ENCODE data around the gene XYLT1. TPM values are rescaled to one million over a fixed set of nuclear protein-coding genes. Genes with fewer than 3 reads are reported as not detected.

Gene XYLT1
- total RNA-seq, 5 donors from 2014 or later (not counting 1 experiment from before 2014, with no cell fraction given), result 25.8 to 70.6 (median 57.8) TPM

DNA sequence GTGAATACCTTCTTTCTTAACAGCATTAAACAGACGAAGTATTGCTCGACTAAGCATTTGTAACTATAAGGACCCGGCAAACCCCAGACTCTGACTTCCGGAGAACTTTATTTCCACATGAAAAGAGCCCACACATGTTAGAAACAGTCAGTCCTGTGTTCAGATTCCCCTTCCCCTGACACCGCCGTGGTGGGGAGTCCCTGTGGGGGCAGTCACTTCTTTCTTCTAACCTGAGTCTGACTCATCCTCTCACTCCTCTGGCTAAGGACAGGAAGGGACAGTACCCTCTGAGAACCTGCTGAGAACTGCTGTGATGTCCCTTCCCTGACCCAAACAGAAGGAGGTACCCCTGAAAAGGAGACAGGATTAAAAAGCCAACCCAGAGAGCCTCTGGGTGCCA is 165.1 kb downstream of the XYLT1 start:
- ATAC-seq (replicated peaks in 1 of 4) (peak in 3 of 4 experiments; percentile 29 to 59 (median 39)), DNase-seq (peak in 4 of 35 experiments; percentile 2 to 29 (median 6))
- ChIA-PET CTCF (interaction anchor here in 1 of 2 donors (0.5 kb wide), 1 partner anchor 30 kb away, joined by 5 read pairs; no protein-coding TSS in a partner anchor), POLR2A (no interaction called here)
- Histone ChIP-seq H3K4me1 (ENCODE audit: control insufficient read depth in 1 of 2, extremely low read depth in 1 of 2, insufficient read depth in 2 of 2, low read length in 2 of 2) (peaks cover 25 to 32% of the 10 kb centered on the region in 2 experiments), H3K4me3 (ENCODE audit: control insufficient read depth in 1 of 2, extremely low read depth in 1 of 2, low read length in 1 of 2) (no peak overlapping the region), H3K27me3 (replicated peaks in 1 of 2; ENCODE audit: control insufficient read depth in 2 of 2, extremely low read depth in 1 of 2, insufficient read depth in 2 of 2, low read length in 1 of 2) (no peaks in the 10 kb centered on the region), H3K9me3 (no peaks in the 10 kb centered on the region), H3K36me3 (ENCODE audit: control insufficient read depth in 2 of 2, extremely low read depth in 1 of 2, insufficient read depth in 1 of 2, low read length in 1 of 2) (peaks cover 0 to 5% of the 10 kb centered on the region in 2 donors), H3K27ac (ENCODE audit: low read length) (no peak overlapping the region)
- 27% methylated on average over 4 of the region's 6 CpGs for whole genome bisulfite sequencing (ENCODE audit: insufficient coverage)
- Mint-ChIP-seq H3K4me3 (peak overlapping the region in 1 of 3 donors; percentile 53), H3K27me3 (no peaks in the 10 kb centered on the region), H3K36me3 (peaks cover 3% of the 10 kb centered on the region), H3K27ac (peak overlapping the region in 1 of 2 donors; percentile 22), H3K4me1 (peaks cover 52 to 73% (median 61%) of the 10 kb centered on the region in 3 donors), H3K9me3 (no peaks in the 10 kb centered on the region)

DNA sequence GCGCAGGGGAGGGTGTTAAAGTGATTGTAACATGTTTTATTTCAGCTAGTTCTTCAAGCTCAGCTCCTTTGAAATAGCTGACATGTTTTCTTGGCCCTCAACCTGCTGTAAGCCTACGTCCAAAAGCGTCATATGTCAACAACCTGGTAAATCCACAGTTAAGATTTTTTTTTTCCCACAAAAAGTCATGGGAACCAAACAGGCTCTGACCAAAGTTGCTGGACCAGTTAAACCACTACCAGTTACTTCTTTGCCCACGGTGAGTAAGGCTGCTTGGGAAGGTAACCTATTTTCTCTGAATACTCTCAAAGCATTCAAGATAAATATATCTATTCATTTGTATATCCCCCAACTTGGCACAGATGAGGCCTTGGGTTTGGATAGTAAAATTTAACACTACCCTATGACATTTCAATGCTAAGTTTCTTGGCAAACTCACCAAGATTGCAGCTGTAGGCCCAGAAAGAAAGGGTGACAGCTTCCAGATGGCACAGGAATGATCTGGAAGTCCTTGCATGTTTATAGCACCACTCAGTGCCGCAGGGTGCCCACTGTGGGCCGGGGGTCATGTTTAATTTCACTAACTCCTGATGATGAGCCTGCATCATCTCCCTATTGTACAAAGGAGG is 166.2 kb downstream of the XYLT1 start:
- Histone ChIP-seq H3K27me3 (replicated peaks in 1 of 2; ENCODE audit: control insufficient read depth in 2 of 2, extremely low read depth in 1 of 2, insufficient read depth in 2 of 2, low read length in 1 of 2) (no peaks in the 10 kb centered on the region), H3K4me3 (ENCODE audit: control insufficient read depth in 1 of 2, extremely low read depth in 1 of 2, low read length in 1 of 2) (no peak overlapping the region), H3K36me3 (ENCODE audit: control insufficient read depth in 2 of 2, extremely low read depth in 1 of 2, insufficient read depth in 1 of 2, low read length in 1 of 2) (no peaks in the 10 kb centered on the region), H3K27ac (ENCODE audit: low read length) (no peak overlapping the region), H3K4me1 (ENCODE audit: control insufficient read depth in 1 of 2, extremely low read depth in 1 of 2, insufficient read depth in 2 of 2, low read length in 2 of 2) (peaks cover 25 to 32% of the 10 kb centered on the region in 2 experiments), H3K9me3 (no peaks in the 10 kb centered on the region)
- DNase-seq (no peak), ATAC-seq (replicated peaks in 1 of 4) (no peak)
- no peaks in the 10 kb centered on the region for H3K27me3 Mint-ChIP-seq
- 100% methylated on average over 4 of the region's 6 CpGs for WGBS (ENCODE audit: insufficient coverage)
- peaks cover 1% of the 10 kb centered on the region for H3K36me3 Mint-ChIP-seq
- H3K4me1 Mint-ChIP-seq, result peaks cover 52 to 69% (median 62%) of the 10 kb centered on the region in 3 donors
- ChIA-PET POLR2A (interaction anchor here in 1 of 2 donors (0.7 kb wide), 1 partner anchor 10 kb away, joined by 6 read pairs; no protein-coding TSS in a partner anchor), CTCF (interaction anchor here in 1 of 2 donors (0.6 to 0.7 kb wide), 2 partner anchors 93 to 268 kb away, joined by 3 read pairs; no protein-coding TSS in a partner anchor)
- peak overlapping the region in 1 of 3 donors; percentile 53 for H3K4me3 Mint-ChIP-seq
- peak overlapping the region in 1 of 2 donors; percentile 58 for H3K27ac Mint-ChIP-seq
- H3K9me3 Mint-ChIP-seq, result no peaks in the 10 kb centered on the region

DNA sequence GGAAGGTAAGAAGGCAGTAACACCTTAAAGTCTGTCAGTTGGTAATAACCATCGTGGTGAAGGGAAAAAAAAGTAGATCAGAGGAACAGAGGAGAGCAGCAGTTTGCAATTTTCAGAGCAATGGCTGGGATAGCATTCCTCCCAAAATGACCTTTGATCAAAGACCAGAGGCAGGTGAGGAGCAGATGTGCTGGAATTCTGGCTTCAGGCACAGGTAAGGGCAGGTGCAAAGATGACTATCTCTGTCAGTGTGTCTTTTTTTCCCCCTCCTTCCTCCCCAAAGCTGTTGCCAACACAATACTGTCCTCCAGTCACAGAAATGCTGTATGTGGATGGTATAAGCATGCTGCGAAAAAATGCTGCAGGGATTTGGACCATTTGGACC is 166.7 kb downstream of the XYLT1 start:
- Mint-ChIP-seq H3K4me1 (peaks cover 50 to 67% (median 60%) of the 10 kb centered on the region in 3 donors), H3K27me3 (no peaks in the 10 kb centered on the region), H3K4me3 (no peak overlapping the region), H3K9me3 (no peaks in the 10 kb centered on the region), H3K27ac (no peak overlapping the region), H3K36me3 (no peaks in the 10 kb centered on the region)
- ChIA-PET POLR2A (no interaction called here), CTCF (interaction anchor here in 1 of 2 donors (0.6 kb wide), 1 partner anchor 93 kb away, joined by 3 read pairs; no protein-coding TSS in a partner anchor)
- Histone ChIP-seq H3K4me1 (ENCODE audit: control insufficient read depth in 1 of 2, extremely low read depth in 1 of 2, insufficient read depth in 2 of 2, low read length in 2 of 2) (peaks cover 25 to 32% of the 10 kb centered on the region in 2 experiments), H3K27me3 (replicated peaks in 1 of 2; ENCODE audit: control insufficient read depth in 2 of 2, extremely low read depth in 1 of 2, insufficient read depth in 2 of 2, low read length in 1 of 2) (no peaks in the 10 kb centered on the region), H3K27ac (ENCODE audit: low read length) (no peak overlapping the region), H3K9me3 (no peaks in the 10 kb centered on the region), H3K4me3 (ENCODE audit: control insufficient read depth in 1 of 2, extremely low read depth in 1 of 2, low read length in 1 of 2) (no peak overlapping the region), H3K36me3 (ENCODE audit: control insufficient read depth in 2 of 2, extremely low read depth in 1 of 2, insufficient read depth in 1 of 2, low read length in 1 of 2) (no peaks in the 10 kb centered on the region)
- DNase-seq (no peak), ATAC-seq (replicated peaks in 1 of 4) (no peak)
- WGBS (ENCODE audit: insufficient coverage), result 71% methylated on average over 1 of the region's 2 CpGs

DNA sequence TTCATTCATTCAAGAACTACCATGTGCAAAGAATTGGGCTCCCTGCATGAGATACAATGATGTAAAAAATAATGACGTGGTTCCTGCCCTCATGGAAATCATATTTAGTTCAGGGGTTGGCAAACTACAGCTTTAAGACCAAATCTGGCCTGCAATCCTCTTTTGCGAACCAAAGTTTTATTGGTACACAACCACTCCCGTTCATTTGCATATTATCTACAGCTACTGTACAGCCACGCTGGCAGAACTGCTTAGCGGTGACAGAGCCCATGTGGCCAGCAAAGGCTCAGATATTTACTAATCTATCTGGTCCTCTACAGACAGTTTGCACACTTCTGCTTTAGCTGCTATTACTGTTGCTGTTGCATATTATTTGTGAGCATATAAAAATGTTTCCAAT is 167.7 kb downstream of the XYLT1 start:
- ATAC-seq (replicated peaks in 1 of 4) (no peak), DNase-seq (no peak)
- Histone ChIP-seq H3K9me3 (no peaks in the 10 kb centered on the region), H3K36me3 (ENCODE audit: control insufficient read depth in 2 of 2, extremely low read depth in 1 of 2, insufficient read depth in 1 of 2, low read length in 1 of 2) (no peaks in the 10 kb centered on the region), H3K27me3 (replicated peaks in 1 of 2; ENCODE audit: control insufficient read depth in 2 of 2, extremely low read depth in 1 of 2, insufficient read depth in 2 of 2, low read length in 1 of 2) (no peaks in the 10 kb centered on the region), H3K4me1 (ENCODE audit: control insufficient read depth in 1 of 2, extremely low read depth in 1 of 2, insufficient read depth in 2 of 2, low read length in 2 of 2) (peaks cover 25 to 32% of the 10 kb centered on the region in 2 experiments), H3K27ac (ENCODE audit: low read length) (no peak overlapping the region), H3K4me3 (ENCODE audit: control insufficient read depth in 1 of 2, extremely low read depth in 1 of 2, low read length in 1 of 2) (no peak overlapping the region)
- H3K27ac Mint-ChIP-seq, result no peak overlapping the region
- no peaks in the 10 kb centered on the region for H3K9me3 Mint-ChIP-seq
- CTCF ChIA-PET, result no interaction called here
- POLR2A ChIA-PET, result no interaction called here
- H3K36me3 Mint-ChIP-seq, result no peaks in the 10 kb centered on the region
- H3K4me1 Mint-ChIP-seq, result peaks cover 41 to 62% (median 58%) of the 10 kb centered on the region in 3 donors
- H3K4me3 Mint-ChIP-seq, result peak overlapping the region in 1 of 3 donors; percentile 42
- H3K27me3 Mint-ChIP-seq, result no peaks in the 10 kb centered on the region
- 91% methylated on average over 3 of the region's 5 CpGs for WGBS (ENCODE audit: insufficient coverage)

DNA sequence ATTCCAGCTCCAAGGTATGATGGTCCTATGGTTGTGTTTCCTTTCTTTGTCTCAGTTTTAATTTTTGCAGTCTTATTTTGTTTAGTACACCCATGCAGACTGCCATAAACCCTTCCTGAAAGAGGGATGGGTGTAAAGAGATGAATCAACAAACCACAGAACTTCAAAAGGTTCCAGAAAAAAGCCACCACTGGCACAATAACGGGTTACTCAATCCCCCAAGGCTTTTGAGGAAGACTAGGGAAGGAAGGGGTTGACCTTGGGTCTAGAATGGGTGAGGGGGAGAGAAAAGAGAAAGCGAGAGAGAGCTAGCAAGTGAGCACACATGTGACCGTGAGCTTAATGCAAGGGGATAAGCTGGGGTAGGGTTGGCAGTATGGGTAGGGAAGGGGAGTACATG is 168.1 kb downstream of the XYLT1 start:
- Mint-ChIP-seq H3K4me1 (peaks cover 38 to 58% (median 57%) of the 10 kb centered on the region in 3 donors), H3K27me3 (no peaks in the 10 kb centered on the region), H3K9me3 (no peaks in the 10 kb centered on the region), H3K4me3 (peak overlapping the region in 1 of 3 donors; percentile 42), H3K36me3 (no peaks in the 10 kb centered on the region), H3K27ac (peak overlapping the region; percentile 52 to 59)
- H3K9me3 ChIP-seq, result no peaks in the 10 kb centered on the region
- CTCF ChIA-PET, result interaction anchor here in 1 of 2 donors (0.6 to 0.7 kb wide), 2 partner anchors 14 to 42 kb away, joined by 3 to 4 read pairs; no protein-coding TSS in a partner anchor
- DNase-seq, result no peak
- WGBS (ENCODE audit: insufficient coverage), result 83% methylated on average over 2 of the region's 3 CpGs
- H3K27ac ChIP-seq (ENCODE audit: low read length), result no peak overlapping the region
- H3K4me1 ChIP-seq (ENCODE audit: control insufficient read depth in 1 of 2, extremely low read depth in 1 of 2, insufficient read depth in 2 of 2, low read length in 2 of 2), result peaks cover 25 to 32% of the 10 kb centered on the region in 2 experiments
- no peak overlapping the region for H3K4me3 ChIP-seq (ENCODE audit: control insufficient read depth in 1 of 2, extremely low read depth in 1 of 2, low read length in 1 of 2)
- POLR2A ChIA-PET, result no interaction called here
- no peak for ATAC-seq (replicated peaks in 1 of 4)
- no peaks in the 10 kb centered on the region for H3K27me3 ChIP-seq (replicated peaks in 1 of 2; ENCODE audit: control insufficient read depth in 2 of 2, extremely low read depth in 1 of 2, insufficient read depth in 2 of 2, low read length in 1 of 2)
- no peaks in the 10 kb centered on the region for H3K36me3 ChIP-seq (ENCODE audit: control insufficient read depth in 2 of 2, extremely low read depth in 1 of 2, insufficient read depth in 1 of 2, low read length in 1 of 2)

DNA sequence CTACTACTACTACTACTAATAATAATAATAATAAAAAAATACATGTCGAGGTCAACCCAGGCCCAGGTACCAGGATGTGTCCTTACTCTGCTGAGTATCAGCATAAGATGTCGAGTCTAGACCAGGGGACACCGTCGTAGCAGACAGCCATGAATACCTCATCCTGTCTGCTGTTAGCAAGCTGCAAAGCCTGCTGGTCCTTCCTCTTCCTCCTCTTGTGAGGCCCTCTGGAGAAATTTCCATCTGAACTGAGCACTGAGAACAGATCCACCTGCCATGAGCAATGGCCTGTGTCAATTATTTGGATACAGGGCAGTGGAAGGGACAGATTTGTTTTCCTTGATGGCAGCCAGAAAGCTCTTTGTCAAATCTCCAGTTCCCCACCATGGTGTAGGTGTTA is 168.5 kb downstream of the XYLT1 start:
- ATAC-seq (replicated peaks in 1 of 4) (peak in 2 of 4 experiments; percentile 54), DNase-seq (peak in 5 of 35 experiments; percentile 4 to 29 (median 9))
- Histone ChIP-seq H3K4me3 (ENCODE audit: control insufficient read depth in 1 of 2, extremely low read depth in 1 of 2, low read length in 1 of 2) (no peak overlapping the region), H3K27me3 (replicated peaks in 1 of 2; ENCODE audit: control insufficient read depth in 2 of 2, extremely low read depth in 1 of 2, insufficient read depth in 2 of 2, low read length in 1 of 2) (no peaks in the 10 kb centered on the region), H3K4me1 (ENCODE audit: control insufficient read depth in 1 of 2, extremely low read depth in 1 of 2, insufficient read depth in 2 of 2, low read length in 2 of 2) (peaks cover 25 to 32% of the 10 kb centered on the region in 2 experiments), H3K27ac (ENCODE audit: low read length) (no peak overlapping the region), H3K36me3 (ENCODE audit: control insufficient read depth in 2 of 2, extremely low read depth in 1 of 2, insufficient read depth in 1 of 2, low read length in 1 of 2) (no peaks in the 10 kb centered on the region), H3K9me3 (no peaks in the 10 kb centered on the region)
- H3K4me1 Mint-ChIP-seq, result peaks cover 34 to 54% (median 53%) of the 10 kb centered on the region in 3 donors
- ChIA-PET CTCF (interaction anchor here in 1 of 2 donors (0.6 to 0.7 kb wide), 2 partner anchors 14 to 41 kb away, joined by 3 to 4 read pairs; no protein-coding TSS in a partner anchor), POLR2A (no interaction called here)
- no peaks in the 10 kb centered on the region for H3K27me3 Mint-ChIP-seq
- no peaks in the 10 kb centered on the region for H3K9me3 Mint-ChIP-seq
- H3K36me3 Mint-ChIP-seq, result no peaks in the 10 kb centered on the region
- 55% methylated on average over 3 of the region's 4 CpGs for WGBS (ENCODE audit: insufficient coverage)
- H3K4me3 Mint-ChIP-seq, result peak overlapping the region in 1 of 3 donors; percentile 42
- H3K27ac Mint-ChIP-seq, result peak overlapping the region; percentile 52 to 59

All from T-cell (primary cell).